Naive B cell (primary cell): ENCODE data around the gene REPIN1. TPM values are rescaled to one million over a fixed set of nuclear protein-coding genes. Genes with fewer than 3 reads are reported as not detected.
"Not testable (repeated sequence)": the region's sequence is repeated elsewhere in the genome, so short reads cannot be mapped to it uniquely, and the experiment has no call there.

Experiments used
- ATAC-seq, 2 donors: fragments of 150-1000 bp; cut with Tn5 transposase; 2 replicates each; pipeline ENCODE4 v1.10.0; 2021; ENCODE audit warnings: low read depth in 2 of 2, mild to moderate bottlenecking in 2 of 2, moderate library complexity in 2 of 2
- DNase-seq: peaks from one replicate; pipeline ENCODE4 v3.0.0; 2022
- H3K27ac Mint-ChIP-seq, 6 donors: one replicate each; pipeline ENCODE4 v1.8.0; 2020 to 2022; ENCODE audit warnings: mild to moderate bottlenecking in 6 of 6, mixed read lengths in 6 of 6, moderate library complexity in 5 of 6, inconsistent platforms in 2 of 6
- H3K27me3 Mint-ChIP-seq, 3 donors: one replicate each; pipeline ENCODE4 v1.8.0; 2021 to 2022; ENCODE audit warnings: mixed read lengths in 3 of 3, mild to moderate bottlenecking in 1 of 3
- H3K36me3 Mint-ChIP-seq, 2 donors: one replicate each; pipeline ENCODE4 v1.8.0; 2020 to 2022; ENCODE audit warnings: mixed read lengths in 2 of 2, inconsistent platforms in 1 of 2, mild to moderate bottlenecking in 1 of 2
- H3K4me1 Mint-ChIP-seq, 3 donors: one replicate each; pipeline ENCODE4 v1.8.0; 2020 to 2022; ENCODE audit warnings: mixed read lengths in 3 of 3, inconsistent platforms in 1 of 3, mild to moderate bottlenecking in 1 of 3, moderate library complexity in 1 of 3
- H3K4me3 Mint-ChIP-seq, 8 donors: one replicate each; pipeline ENCODE4 v1.8.0; 2020 to 2022; ENCODE audit warnings: mild to moderate bottlenecking in 8 of 8, mixed read lengths in 8 of 8, moderate library complexity in 8 of 8, inconsistent platforms in 2 of 8
- H3K9me3 Mint-ChIP-seq, 7 donors: one replicate each; pipeline ENCODE4 v1.8.0; 2020 to 2022; ENCODE audit warnings: mixed read lengths in 7 of 7, mild to moderate bottlenecking in 5 of 7, inconsistent platforms in 2 of 7, moderate library complexity in 1 of 7
- polyA plus RNA-seq, 6 donors: library from polyadenylated mRNA; unstranded; fragments of 300-500 nt; fragmentation: Illumina TruSeq; gene quantifications; one replicate each; pipeline ENCODE4 v1.2.3, GENCODE V29; 2021; ENCODE audit warnings: low read depth in 6 of 6

The REPIN1 gene
- polyA plus RNA-seq, 6 donors from 2014 or later: 46.3 to 115 (median 68.5) TPM

DNA sequence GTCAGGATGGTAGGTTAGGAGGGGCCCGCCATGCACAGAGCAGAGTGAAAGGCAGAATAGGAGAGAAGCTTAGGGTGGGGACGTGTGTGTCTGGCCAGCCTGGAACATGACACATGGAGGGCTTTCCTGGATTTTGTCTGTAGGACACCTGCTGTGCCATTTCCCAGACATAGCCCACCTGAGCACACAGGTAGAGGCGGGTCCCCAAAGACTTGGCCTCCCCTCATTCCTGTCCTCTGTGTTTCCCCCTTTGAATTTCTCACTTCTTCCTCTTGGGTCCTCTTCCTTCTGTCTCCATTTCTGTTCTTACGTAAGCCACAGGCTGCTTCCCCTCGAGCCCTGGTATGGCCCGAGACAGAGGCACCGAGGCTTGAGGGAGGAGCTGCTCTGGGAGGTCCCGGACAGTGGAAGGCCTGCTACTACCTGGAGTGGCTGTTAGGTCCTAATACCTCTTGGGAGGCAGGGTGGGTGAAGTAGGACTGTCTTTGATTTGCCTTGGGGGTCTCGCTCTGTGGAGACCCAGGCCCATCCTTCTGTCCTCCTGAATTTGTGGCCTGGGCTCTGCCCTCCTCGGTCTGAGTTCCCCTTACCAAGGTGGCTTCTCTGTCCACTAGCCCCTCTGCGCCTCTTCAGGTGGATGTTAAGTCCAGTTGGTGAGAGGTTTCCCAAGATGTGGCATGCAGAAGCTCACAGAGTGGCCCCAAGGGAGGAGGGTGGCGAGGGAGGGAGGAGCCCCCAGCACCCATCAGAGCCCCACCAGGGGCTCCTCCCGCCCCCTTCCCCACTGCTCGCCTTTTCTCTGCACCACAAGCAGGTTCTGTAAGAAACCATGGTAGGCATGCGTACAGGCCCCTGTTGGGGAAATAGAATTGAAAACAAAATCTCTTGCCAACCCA, 16.0 kb downstream of the REPIN1 start:
- no peak for DNase-seq

DNA sequence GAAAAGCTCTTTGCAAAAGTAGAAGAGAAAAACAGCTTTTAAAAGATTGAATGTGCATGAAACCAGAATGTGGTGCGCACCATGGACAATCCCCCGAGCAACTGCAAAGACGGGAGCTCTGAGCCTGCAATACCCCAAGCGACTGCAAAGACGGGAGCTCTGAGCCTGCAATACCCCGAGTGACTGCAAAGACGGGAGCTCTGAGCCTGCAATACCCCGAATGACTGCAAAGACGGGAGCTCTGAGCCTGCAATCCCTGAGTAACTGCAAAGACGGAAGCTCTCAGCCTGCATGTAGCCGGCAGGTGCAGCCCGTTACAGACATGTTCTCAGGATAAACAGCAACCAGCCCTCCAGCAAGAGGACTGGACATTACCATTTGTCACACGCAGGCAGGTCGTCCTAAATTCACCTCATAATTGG, 16.7 kb downstream of the REPIN1 start:
- no peaks in the 10 kb centered on the region for H3K36me3 Mint-ChIP-seq
- H3K9me3 Mint-ChIP-seq: no peaks in the 10 kb centered on the region
- H3K4me3 Mint-ChIP-seq: no peak overlapping the region
- DNase-seq (no peak), ATAC-seq (no peak)
- no peaks in the 10 kb centered on the region for H3K27me3 Mint-ChIP-seq
- no peak overlapping the region for H3K27ac Mint-ChIP-seq
- H3K4me1 Mint-ChIP-seq: peaks cover 14 to 32% (median 16%) of the 10 kb centered on the region in 3 donors

More for the DNA sequence above, 16.0 kb downstream of the REPIN1 start:
- Mint-ChIP-seq H3K9me3 (no peaks in the 10 kb centered on the region), H3K27ac (no peak overlapping the region), H3K4me1 (peaks cover 20 to 39% (median 22%) of the 10 kb centered on the region in 3 donors), H3K36me3 (no peaks in the 10 kb centered on the region), H3K27me3 (no peaks in the 10 kb centered on the region), H3K4me3 (no peak overlapping the region)
- no peak for ATAC-seq

DNA sequence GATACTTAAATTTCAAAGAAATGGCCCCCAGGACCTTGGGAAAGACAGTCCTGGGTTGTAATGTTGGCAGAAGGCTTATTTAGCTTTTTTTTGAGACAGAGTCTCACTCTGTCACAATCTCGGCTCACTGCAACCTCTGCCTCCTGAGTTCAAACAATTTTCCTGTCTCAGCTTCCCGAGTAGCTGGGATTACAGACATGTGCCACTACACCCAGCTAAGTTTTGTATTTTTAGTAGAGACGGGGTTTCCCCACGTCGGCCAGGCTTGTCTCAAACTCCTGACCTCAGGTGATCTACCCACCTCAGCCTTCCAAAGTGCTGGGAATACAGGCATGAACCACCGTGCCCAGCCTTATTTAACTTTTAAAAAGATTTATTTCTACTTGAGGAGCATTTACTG, 17.3 kb downstream of the REPIN1 start:
- H3K36me3 Mint-ChIP-seq, DNase-seq, H3K4me3 Mint-ChIP-seq, H3K27ac Mint-ChIP-seq, H3K9me3 Mint-ChIP-seq, H3K27me3 Mint-ChIP-seq, ATAC-seq: not testable (repeated sequence)
- peaks cover 8 to 26% (median 10%) of the 10 kb centered on the region in 3 donors for H3K4me1 Mint-ChIP-seq

DNA sequence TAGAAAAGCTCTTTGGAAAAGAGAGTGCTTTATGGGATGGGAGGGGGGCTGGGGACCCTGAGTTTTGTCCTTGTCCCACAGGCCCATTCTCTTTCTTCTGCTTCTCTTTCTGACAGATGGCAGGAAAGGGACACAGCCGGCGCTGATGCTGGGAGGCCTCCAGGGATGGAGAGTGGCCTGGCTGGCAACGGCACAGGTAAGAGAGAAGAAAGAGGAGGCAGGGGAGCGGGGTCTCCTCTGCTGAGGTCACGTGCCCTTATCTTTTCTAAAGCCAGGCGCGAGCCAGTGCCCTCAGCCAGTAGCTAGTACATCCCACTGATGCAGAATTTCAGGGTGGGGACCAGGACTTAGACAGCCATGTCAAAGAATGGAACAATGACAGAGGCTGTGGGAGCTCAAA, 19.7 kb downstream of the REPIN1 start:
- Mint-ChIP-seq H3K4me3 (no peak overlapping the region), H3K27me3 (no peaks in the 10 kb centered on the region), H3K27ac (no peak overlapping the region), H3K4me1 (peaks cover 0 to 11% (median 4%) of the 10 kb centered on the region in 3 donors), H3K9me3 (no peaks in the 10 kb centered on the region), H3K36me3 (peaks cover 0 to 10% of the 10 kb centered on the region in 2 donors)
- ATAC-seq (no peak), DNase-seq (no peak)

DNA sequence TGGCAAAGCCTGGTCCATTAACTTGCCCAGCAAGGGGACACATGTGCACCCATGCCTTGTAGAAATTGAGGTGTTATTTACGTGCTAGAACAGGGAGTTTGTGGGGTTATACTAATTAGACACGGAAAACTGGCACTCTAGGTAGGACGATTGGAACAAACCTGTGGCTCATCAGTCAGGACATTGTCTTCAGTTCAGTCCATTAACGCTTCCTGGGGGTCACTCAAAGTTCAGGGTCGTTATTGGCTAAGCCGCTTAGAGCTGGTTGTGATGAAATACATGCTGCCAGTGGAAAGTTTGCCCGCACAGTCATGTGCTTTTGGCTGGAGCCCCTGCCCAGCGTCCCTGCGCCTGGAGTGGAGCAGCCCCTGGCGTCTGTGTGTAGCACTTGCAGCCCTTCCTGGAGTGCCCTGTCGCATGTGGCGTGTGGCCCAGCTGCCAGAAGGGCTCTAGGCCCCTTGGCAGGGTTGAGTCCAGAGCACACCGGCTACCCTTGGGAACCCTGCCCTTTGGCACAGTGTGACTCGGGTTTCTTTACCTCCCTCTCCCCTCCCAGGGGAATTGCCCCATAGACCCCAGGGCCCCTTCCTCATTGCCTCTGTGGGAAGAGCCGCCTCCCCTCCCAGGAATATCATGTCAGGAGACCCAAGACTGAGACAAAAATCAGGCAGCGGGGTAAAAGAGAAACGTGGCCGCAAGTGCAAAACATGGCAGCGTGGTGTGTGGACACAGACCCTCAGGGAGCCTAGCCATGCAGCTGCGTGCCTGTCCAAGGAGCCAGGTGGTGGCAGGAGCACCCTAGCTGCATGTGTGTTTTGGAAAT, 20.3 kb downstream of the REPIN1 start:
- Mint-ChIP-seq H3K4me3 (no peak overlapping the region), H3K9me3 (no peaks in the 10 kb centered on the region), H3K4me1 (peaks cover 0 to 9% (median 3%) of the 10 kb centered on the region in 3 donors), H3K27me3 (no peaks in the 10 kb centered on the region), H3K27ac (no peak overlapping the region), H3K36me3 (peaks cover 0 to 10% of the 10 kb centered on the region in 2 donors)
- ATAC-seq: peak in 1 of 2 donors; percentile 23
- DNase-seq: no peak

DNA sequence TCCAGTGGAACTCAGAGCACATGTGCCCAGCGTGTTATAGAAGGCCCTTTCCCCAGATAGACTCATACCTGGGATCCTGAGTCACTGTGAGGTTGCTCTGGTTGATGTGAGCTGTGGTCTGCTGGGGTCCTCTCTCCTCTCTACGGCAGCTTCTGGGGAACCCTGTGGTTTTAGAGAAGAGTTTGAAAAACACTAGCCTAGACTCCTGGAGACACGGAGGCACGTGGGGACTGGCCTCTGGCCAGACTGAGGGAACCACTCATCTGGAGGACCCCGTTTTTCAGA, 20.9 kb downstream of the REPIN1 start:
- peaks cover 0 to 4% (median 3%) of the 10 kb centered on the region in 3 donors for H3K4me1 Mint-ChIP-seq
- no peak for ATAC-seq
- DNase-seq: no peak
- H3K4me3 Mint-ChIP-seq: no peak overlapping the region
- no peaks in the 10 kb centered on the region for H3K9me3 Mint-ChIP-seq
- peaks cover 0 to 10% of the 10 kb centered on the region in 2 donors for H3K36me3 Mint-ChIP-seq
- H3K27ac Mint-ChIP-seq: peak overlapping the region in 1 of 6 donors; percentile 77
- H3K27me3 Mint-ChIP-seq: no peaks in the 10 kb centered on the region

DNA sequence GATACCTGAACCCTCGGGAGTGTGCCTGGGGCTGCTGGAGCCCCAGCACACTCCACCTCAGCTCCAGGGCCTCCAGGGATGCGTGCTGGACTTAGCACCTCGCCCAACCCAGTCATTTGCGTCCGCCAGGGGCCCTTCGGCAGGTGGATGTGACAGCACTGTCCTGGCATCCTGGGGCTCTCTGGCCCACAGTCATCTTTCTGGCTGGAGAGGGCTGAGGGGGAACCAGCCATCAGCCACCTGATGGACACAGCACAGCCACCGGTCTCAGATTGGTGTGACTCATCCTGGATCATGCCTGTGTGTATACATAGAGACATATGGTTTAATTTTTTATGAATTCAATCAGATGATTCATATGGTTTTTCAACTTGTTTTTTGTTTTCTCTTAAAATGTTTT, 21.6 kb downstream of the REPIN1 start:
- no peak for ATAC-seq
- no peak overlapping the region for H3K4me3 Mint-ChIP-seq
- H3K4me1 Mint-ChIP-seq: peaks cover 0 to 3% (median 0%) of the 10 kb centered on the region in 3 donors
- no peak for DNase-seq
- H3K36me3 Mint-ChIP-seq: peaks cover 0 to 10% of the 10 kb centered on the region in 2 donors
- H3K27me3 Mint-ChIP-seq: no peaks in the 10 kb centered on the region
- H3K9me3 Mint-ChIP-seq: no peaks in the 10 kb centered on the region
- H3K27ac Mint-ChIP-seq: no peak overlapping the region

DNA sequence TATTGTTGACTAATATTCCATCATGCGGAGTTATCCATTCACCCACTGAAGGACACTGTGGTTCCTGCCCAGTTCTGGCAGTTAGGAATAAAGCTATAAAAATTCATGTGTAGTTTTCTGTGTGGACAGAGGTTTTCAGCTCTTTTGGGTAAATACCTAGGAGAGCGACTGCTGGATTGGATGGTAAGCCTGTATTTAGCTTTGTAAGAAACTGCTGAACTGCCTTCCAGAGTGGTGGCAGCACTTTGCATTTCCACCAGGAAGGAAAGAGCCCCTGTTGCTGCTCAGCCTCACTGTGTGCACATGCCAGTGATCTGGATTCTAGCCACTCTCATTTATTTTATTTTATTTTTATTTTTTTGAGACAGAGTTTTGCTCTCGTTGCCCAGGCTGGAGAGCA, 24.7 kb downstream of the REPIN1 start:
- H3K4me3 Mint-ChIP-seq: no peak overlapping the region
- peaks cover 0 to 4% (median 0%) of the 10 kb centered on the region in 3 donors for H3K4me1 Mint-ChIP-seq
- H3K27me3 Mint-ChIP-seq: no peaks in the 10 kb centered on the region
- ATAC-seq: no peak
- H3K9me3 Mint-ChIP-seq: no peaks in the 10 kb centered on the region
- peaks cover 0 to 10% of the 10 kb centered on the region in 2 donors for H3K36me3 Mint-ChIP-seq
- DNase-seq: no peak
- peak overlapping the region in 1 of 6 donors; percentile 30 for H3K27ac Mint-ChIP-seq

DNA sequence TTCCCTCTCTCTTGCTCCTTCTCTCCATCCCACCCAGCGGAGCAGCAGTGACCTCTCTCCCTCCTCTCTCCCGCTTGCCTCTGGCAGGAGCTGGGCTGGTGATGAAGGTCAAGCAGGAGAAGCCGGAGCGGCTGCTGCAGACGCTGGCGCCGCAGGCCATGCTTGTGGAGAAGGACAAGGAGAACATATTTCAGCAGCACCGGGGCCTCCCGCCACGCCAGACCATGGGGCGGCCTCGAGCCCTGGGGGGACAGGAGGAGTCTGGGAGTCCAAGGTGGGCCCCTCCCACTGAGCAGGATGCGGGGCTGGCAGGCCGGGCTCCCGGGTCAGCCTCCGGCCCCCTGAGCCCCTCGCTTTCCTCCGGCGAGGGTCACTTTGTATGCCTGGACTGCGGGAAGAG, 27.8 kb downstream of the REPIN1 start:
- no peaks in the 10 kb centered on the region for H3K9me3 Mint-ChIP-seq

DNA sequence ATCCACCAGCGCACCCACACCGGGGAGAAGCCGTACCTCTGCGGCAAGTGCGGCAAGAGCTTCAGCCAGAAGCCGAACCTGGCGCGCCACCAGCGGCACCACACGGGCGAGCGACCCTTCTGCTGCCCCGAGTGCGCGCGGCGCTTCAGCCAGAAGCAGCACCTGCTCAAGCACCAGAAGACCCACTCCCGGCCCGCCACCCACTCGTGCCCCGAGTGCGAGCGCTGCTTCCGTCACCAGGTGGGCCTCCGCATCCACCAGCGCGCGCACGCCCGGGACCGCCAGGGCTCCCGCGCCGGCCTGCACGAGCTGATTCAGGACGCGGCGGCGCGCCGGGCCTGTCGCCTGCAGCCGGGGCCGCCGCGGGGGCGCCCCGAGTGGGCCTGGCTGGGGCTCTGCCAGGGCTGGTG, 28.2 kb downstream of the REPIN1 start:
- Mint-ChIP-seq H3K36me3 (peaks cover 0 to 4% of the 10 kb centered on the region in 2 donors), H3K4me1 (peaks cover 7 to 13% (median 11%) of the 10 kb centered on the region in 3 donors)

More for the DNA sequence above, 27.8 kb downstream of the REPIN1 start:
- peak overlapping the region in 2 of 6 donors; percentile 65 to 89 for H3K27ac Mint-ChIP-seq
- no peak overlapping the region for H3K4me3 Mint-ChIP-seq
- H3K4me1 Mint-ChIP-seq: peaks cover 7 to 11% (median 10%) of the 10 kb centered on the region in 3 donors
- DNase-seq (no peak), ATAC-seq (no peak)
- peaks cover 0 to 4% of the 10 kb centered on the region in 2 donors for H3K36me3 Mint-ChIP-seq
- H3K27me3 Mint-ChIP-seq: no peaks in the 10 kb centered on the region

DNA sequence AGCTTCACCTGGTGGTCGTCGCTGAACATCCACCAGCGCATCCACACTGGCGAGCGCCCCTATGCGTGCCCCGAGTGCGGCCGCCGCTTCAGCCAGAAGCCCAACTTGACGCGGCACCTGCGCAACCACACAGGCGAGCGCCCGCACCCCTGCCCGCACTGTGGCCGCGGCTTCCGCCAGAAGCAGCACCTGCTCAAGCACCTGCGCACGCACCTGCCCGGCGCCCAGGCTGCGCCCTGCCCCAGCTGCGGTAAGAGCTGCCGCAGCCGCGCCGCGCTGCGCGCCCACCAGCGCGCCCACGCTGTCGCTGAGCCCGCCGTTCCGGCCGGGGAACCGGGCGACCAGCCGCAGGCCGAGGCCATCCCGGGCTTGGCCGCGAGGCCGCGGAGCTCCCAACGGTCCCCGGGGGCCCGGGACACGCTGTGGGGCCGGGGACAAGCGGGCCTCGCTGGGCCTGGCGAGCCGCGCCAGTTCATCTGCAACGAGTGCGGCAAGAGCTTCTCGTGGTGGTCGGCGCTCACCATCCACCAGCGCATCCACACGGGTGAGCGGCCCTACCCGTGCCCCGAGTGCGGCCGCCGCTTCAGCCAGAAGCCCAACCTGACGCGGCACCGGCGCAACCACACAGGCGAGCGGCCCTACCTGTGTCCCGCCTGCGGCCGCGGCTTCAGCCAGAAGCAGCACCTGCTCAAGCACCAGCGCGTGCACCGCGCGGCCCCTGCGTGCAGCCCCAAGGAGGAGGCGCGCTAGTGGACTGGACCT, 28.9 kb downstream of the REPIN1 start:
- DNase-seq (no peak), ATAC-seq (no peak)
- Mint-ChIP-seq H3K9me3 (no peaks in the 10 kb centered on the region), H3K36me3 (no peaks in the 10 kb centered on the region), H3K4me1 (peaks cover 12 to 17% (median 14%) of the 10 kb centered on the region in 3 donors), H3K27me3 (no peaks in the 10 kb centered on the region), H3K4me3 (no peak overlapping the region), H3K27ac (no peak overlapping the region)

More for the DNA sequence above, 28.2 kb downstream of the REPIN1 start:
- DNase-seq (no peak), ATAC-seq (no peak)
- H3K9me3 Mint-ChIP-seq: no peaks in the 10 kb centered on the region
- no peak overlapping the region for H3K4me3 Mint-ChIP-seq
- H3K27ac Mint-ChIP-seq: no peak overlapping the region
- H3K27me3 Mint-ChIP-seq: no peaks in the 10 kb centered on the region

DNA sequence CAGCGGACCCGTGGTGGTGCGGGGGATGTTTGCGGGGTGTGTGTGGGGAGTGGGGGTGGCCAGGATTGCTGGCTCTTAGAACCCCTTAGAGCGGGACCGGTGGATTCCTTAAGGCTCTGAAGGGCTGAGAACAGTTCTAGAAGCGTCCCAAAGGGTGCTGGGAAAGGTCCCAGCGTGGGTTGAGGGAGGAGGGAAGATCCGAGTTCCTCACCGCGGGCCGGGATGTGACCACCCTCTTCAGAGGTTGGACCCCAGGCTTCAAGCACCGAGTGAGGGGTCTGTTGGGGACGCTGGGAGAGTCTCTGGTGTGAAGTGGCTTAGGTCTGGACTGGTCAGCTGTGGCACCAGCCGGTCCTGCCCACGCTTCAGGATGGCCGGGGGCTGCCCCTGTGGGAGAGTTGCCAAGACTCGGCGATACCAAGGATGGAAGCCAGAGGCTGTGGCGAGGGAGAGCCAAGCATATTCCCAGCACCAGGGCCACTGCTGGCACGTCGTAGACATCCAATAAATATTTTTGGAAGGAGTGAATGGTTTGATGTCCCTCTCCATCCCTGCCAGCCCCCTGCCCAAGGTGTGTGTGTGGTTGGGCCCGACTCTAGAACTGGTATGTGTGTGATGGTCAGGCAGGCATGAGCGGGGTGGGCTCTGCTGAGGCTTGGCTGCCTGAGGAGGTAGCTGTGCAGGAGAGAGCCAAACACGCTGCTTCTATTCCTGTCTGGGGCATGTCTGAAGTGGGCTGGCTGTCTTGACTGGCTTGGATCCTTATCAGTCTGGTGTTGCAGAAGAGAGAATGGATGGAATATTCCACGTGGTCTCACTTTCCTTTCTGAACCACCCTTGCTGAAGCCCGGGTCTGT, 29.7 kb downstream of the REPIN1 start:
- DNase-seq: no peak
- Mint-ChIP-seq H3K27me3 (no peaks in the 10 kb centered on the region), H3K36me3 (no peaks in the 10 kb centered on the region), H3K4me1 (peaks cover 15 to 25% (median 16%) of the 10 kb centered on the region in 3 donors), H3K27ac (peak overlapping the region in 1 of 6 donors; percentile 74), H3K9me3 (no peaks in the 10 kb centered on the region), H3K4me3 (no peak overlapping the region)
- no peak for ATAC-seq
